ENCODE results near the gene MYO1C. TPM values are rescaled to one million over a fixed set of nuclear protein-coding genes. Genes with fewer than 3 reads are reported as not detected.

The MYO1C gene
- total and polyA plus RNA-seq, 2 of the 8 experiments (the other 6 are each of a cell fraction or from before 2014, with no cell fraction given) = 40.1 to 78.6 TPM

DNA sequence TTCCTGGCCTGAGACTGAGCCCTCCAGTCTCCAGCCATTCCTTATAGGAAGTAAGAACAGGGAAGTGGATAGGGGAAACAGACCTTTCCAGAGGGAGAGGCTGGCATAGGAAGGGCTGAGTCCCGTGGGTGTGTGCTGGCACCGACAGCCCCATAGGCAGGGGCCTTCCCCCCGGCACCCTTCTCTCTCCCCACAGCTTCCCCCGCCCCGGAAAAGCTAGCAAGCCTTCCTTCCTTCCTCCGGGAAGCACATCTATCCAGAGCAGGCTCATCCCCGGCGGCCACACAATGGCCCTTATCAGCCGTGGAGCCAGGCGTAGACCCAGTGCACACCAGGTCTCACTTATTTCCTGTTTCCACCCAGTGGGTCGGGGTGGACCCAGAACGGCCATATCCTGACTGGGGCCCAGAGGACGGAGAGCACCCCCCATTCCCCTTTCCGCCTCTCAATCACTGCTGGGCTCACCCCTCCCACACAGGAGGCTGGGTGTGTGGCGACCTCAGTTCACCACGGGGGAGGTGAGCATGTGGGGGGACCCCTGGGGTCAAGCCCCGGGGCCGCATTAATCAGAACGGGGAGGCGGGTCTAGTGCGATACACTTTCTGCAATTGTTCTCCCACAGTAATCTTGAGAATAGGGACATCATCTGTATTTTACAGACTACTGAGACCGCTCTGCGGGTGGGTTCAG is 950 bp upstream of the MYO1C start:
- Histone ChIP-seq H3K4me1 (replicated peaks in 1 of 4; ENCODE audit: control insufficient read depth in 3 of 4, insufficient read depth in 4 of 4, low read length in 3 of 4) (peaks cover 0 to 14% (median 8%) of the 10 kb centered on the region in 4 experiments; a peak in 5 of 7 replicates), H2BK15ac (ENCODE audit: low read length) (no peak overlapping the region), H3K9me3 (ENCODE audit: insufficient read depth in 2 of 2, low read depth in 1 of 2, low read length in 1 of 2) (no peaks in the 10 kb centered on the region), H3K36me3 (ENCODE audit: control insufficient read depth in 2 of 4, insufficient read depth in 4 of 4, low read length in 3 of 4) (peaks cover 0 to 5% (median 0%) of the 10 kb centered on the region in 4 experiments; a peak in 2 of 8 replicates), H4K5ac (ENCODE audit: insufficient read length, low read depth, low read length) (no peak overlapping the region), H3K4me2 (ENCODE audit: insufficient read depth in 1 of 2, low read depth in 2 of 2, low read length in 2 of 2) (peak overlapping the region in 1 of 2 experiments; percentile 55; a peak in 1 of 4 replicates), H3K4me3 (ENCODE audit: extremely low read depth in 1 of 4, insufficient read depth in 2 of 4, low read depth in 3 of 4, low read length in 4 of 4) (no peak overlapping the region), H4K20me1 (replicated peaks in 1 of 2; ENCODE audit: control insufficient read depth in 1 of 2, insufficient read depth in 2 of 2, low read length in 2 of 2) (peaks cover 2 to 7% of the 10 kb centered on the region in 2 experiments), H2BK5ac (ENCODE audit: low read depth, low read length) (no peak overlapping the region), H3K14ac (ENCODE audit: insufficient read length) (no peak overlapping the region), H2AK5ac (ENCODE audit: low read depth, low read length) (0 out of 2 replicates have a peak overlapping the region, but pooled peaks have one; percentile 15), H3K56ac (replicated peaks; ENCODE audit: insufficient read length, low read depth, low read length) (no peak overlapping the region), H4K8ac (ENCODE audit: extremely low read depth, insufficient read depth, low read length) (no peak overlapping the region; the same call in 1 of the 2 replicates), H4K91ac (replicated peaks; ENCODE audit: insufficient read length, low read length) (no peak overlapping the region), H3K23ac (ENCODE audit: insufficient read length) (no peak overlapping the region), H3K18ac (ENCODE audit: extremely low read depth, low read length) (no peak overlapping the region), H3K9ac (replicated peaks in 1 of 4; ENCODE audit: extremely low read depth in 1 of 4, low read depth in 3 of 4, low read length in 3 of 4) (no peak overlapping the region), H3K27ac (ENCODE audit: low read depth, low read length) (no peak overlapping the region), H3K23me2 (ENCODE audit: low read depth, low read length) (peaks cover 8% of the 10 kb centered on the region; the same call in 1 of the 2 replicates), H2BK120ac (replicated peaks; ENCODE audit: low read depth, low read length) (no peak overlapping the region), H3K4ac (replicated peaks; ENCODE audit: insufficient read length, low read depth, low read length) (no peak overlapping the region), H2AFZ (ENCODE audit: low read length) (no peak overlapping the region), H3K79me1 (ENCODE audit: low read depth, low read length) (no peaks in the 10 kb centered on the region; the same call in 1 of the 2 replicates), H3K79me2 (ENCODE audit: control insufficient read depth in 1 of 2, insufficient read depth in 2 of 2, low read length in 2 of 2) (no peaks in the 10 kb centered on the region), H2BK12ac (ENCODE audit: low read depth, low read length) (no peak overlapping the region), H3K27me3 (replicated peaks in 1 of 4; ENCODE audit: control insufficient read depth in 3 of 4, extremely low read depth in 1 of 4, insufficient read depth in 3 of 4, low read length in 3 of 4) (no peaks in the 10 kb centered on the region), H2BK20ac (ENCODE audit: low read length) (no peak overlapping the region)
- FAIRE-seq (no peak), DNase-seq (ENCODE audit: low read depth in 1 of 2, low spot score in 2 of 2) (no peak)
- ChIA-PET CTCF (ENCODE audit: partially characterized antibody) (interaction anchor here (0.7 to 2.2 kb wide), 6 partner anchors 11 to 40 kb away, joined by 3 to 8 read pairs (median 4); no protein-coding TSS in a partner anchor), POLR2A (ENCODE audit: partially characterized antibody) (interaction anchor here (1.0 to 1.8 kb wide), 6 partner anchors 11 to 100 kb away, joined by 3 to 30 read pairs (median 5); partner anchors contain the start of genes CRK and INPP5K)
- 86% methylated on average over 22 of the region's 23 CpGs; no CpG with 5 or more reads in 1 of the 2 experiments for WGBS, 2 experiments (ENCODE audit: extremely low coverage in 1 of 2, insufficient coverage in 1 of 2, insufficient read length in 1 of 2, insufficient replicate concordance in 2 of 2, low coverage in 1 of 2, low lambda C conversion rate in 2 of 2, missing lambda C conversion rate in 1 of 2)
- no peak for TF ChIP-seq SIX5 (IDR thresholded peaks at IDR 0.05; ENCODE audit: low read depth, low read length)
- TF ChIP-seq, protein P1, sequence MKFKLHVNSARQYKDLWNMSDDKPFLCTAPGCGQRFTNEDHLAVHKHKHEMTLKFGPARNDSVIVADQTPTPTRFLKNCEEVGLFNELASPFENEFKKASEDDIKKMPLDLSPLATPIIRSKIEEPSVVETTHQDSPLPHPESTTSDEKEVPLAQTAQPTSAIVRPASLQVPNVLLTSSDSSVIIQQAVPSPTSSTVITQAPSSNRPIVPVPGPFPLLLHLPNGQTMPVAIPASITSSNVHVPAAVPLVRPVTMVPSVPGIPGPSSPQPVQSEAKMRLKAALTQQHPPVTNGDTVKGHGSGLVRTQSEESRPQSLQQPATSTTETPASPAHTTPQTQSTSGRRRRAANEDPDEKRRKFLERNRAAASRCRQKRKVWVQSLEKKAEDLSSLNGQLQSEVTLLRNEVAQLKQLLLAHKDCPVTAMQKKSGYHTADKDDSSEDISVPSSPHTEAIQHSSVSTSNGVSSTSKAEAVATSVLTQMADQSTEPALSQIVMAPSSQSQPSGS (IDR thresholded peaks at IDR 0.05; ENCODE audit: low read length) = no peak
- TF ChIP-seq HDAC6 (IDR thresholded peaks at IDR 0.05; ENCODE audit: low read depth, low read length) = no peak
